ENCODE measurements around the gene CDC45. TPM values are rescaled to one million over a fixed set of nuclear protein-coding genes. Genes with fewer than 3 reads are reported as not detected.

Gene CDC45
- total and polyA plus RNA-seq, 11 donors: 0.15 to 3.1 (median 0.32) TPM; not detected in 4

GRCh38 chr22:19498154-19498865 lies 18.6 kb downstream of the CDC45 start:
- intact Hi-C loops (cut with DNase I): loop anchor here in 4 of 10 donors (5.0 to 10.0 kb wide), 3 partner anchors 129 to 216 kb away; partner anchors contain the start of gene SEPTIN5 (in 1 of the 4)
- Histone ChIP-seq H3K4me1 (no peaks in the 10 kb centered on the region), H3K27ac (no peak overlapping the region), H3K9me3 (no peaks in the 10 kb centered on the region), H3K27me3 (no peaks in the 10 kb centered on the region), H3K36me3 (no peaks in the 10 kb centered on the region), H3K4me3 (no peak overlapping the region)
- TF ChIP-seq POLR2A (IDR thresholded peaks at IDR 0.05) (no peak), CTCF (IDR thresholded peaks at IDR 0.05) (no peak)
- ATAC-seq (peak in 1 of 4 donors; percentile 44), DNase-seq (no peak)
- WGBS, 4 donors: 96 to 100% (median 98%) methylated on average over 2 to 7 of the region's 7 CpGs

GRCh38 chr22:19498866-19499190 lies 19.1 kb downstream of the CDC45 start:
- ATAC-seq: no peak
- no peak for DNase-seq
- Histone ChIP-seq H3K27me3 (no peaks in the 10 kb centered on the region), H3K4me1 (no peaks in the 10 kb centered on the region), H3K9me3 (no peaks in the 10 kb centered on the region), H3K27ac (no peak overlapping the region), H3K4me3 (no peak overlapping the region), H3K36me3 (no peaks in the 10 kb centered on the region)
- 92 to 100% (median 97%) methylated on average over 3 of the region's 3 CpGs for WGBS, 4 donors
- intact Hi-C loops (cut with DNase I): loop anchor here in 4 of 10 donors (5.0 to 10.0 kb wide), 3 partner anchors 128 to 216 kb away; partner anchors contain the start of gene SEPTIN5 (in 1 of the 4)
- TF ChIP-seq CTCF (IDR thresholded peaks at IDR 0.05) (no peak), POLR2A (IDR thresholded peaks at IDR 0.05) (no peak)

GRCh38 chr22:19499236-19499879 lies 19.6 kb downstream of the CDC45 start:
- no peak for DNase-seq
- TF ChIP-seq CTCF (IDR thresholded peaks at IDR 0.05): no peak
- TF ChIP-seq POLR2A (IDR thresholded peaks at IDR 0.05): no peak
- H3K27ac ChIP-seq: no peak overlapping the region
- 94 to 98% (median 97%) methylated on average over 7 of the region's 7 CpGs for WGBS, 4 donors
- no peaks in the 10 kb centered on the region for H3K36me3 ChIP-seq
- no peaks in the 10 kb centered on the region for H3K9me3 ChIP-seq
- no peaks in the 10 kb centered on the region for H3K27me3 ChIP-seq
- intact Hi-C loops (cut with DNase I): loop anchor here in 4 of 10 donors (5.0 to 10.0 kb wide), 3 partner anchors 128 to 215 kb away; partner anchors contain the start of gene SEPTIN5 (in 1 of the 4)
- no peak overlapping the region for H3K4me3 ChIP-seq
- ATAC-seq: no peak
- no peaks in the 10 kb centered on the region for H3K4me1 ChIP-seq

- intact Hi-C loops (cut with DNase I): loop anchor here in 4 of 10 donors (5.0 to 10.0 kb wide), 3 partner anchors 127 to 215 kb away; partner anchors contain the start of gene SEPTIN5 (in 1 of the 4)
- Histone ChIP-seq H3K9me3 (no peaks in the 10 kb centered on the region), H3K4me3 (no peak overlapping the region), H3K4me1 (no peaks in the 10 kb centered on the region), H3K27ac (no peak overlapping the region), H3K36me3 (no peaks in the 10 kb centered on the region), H3K27me3 (no peaks in the 10 kb centered on the region)
- ATAC-seq: no peak
- 87 to 96% (median 95%) methylated on average over 4 of the region's 4 CpGs for WGBS, 4 donors
- TF ChIP-seq CTCF (IDR thresholded peaks at IDR 0.05) (no peak), POLR2A (IDR thresholded peaks at IDR 0.05) (no peak)
- no peak for DNase-seq
Measured at GRCh38 chr22:19499880-19500242, 20.1 kb downstream of the CDC45 start.
